ENCODE measurements around the gene FASTKD3.

Gene FASTKD3

GRCh38 chr5:7849681-7850394 is 19.0 kb downstream of the FASTKD3 start:
- no peak for DNase-seq

- no peak for DNase-seq
These were observed 20.5 kb downstream of the FASTKD3 start for GRCh38 chr5:7848296-7848695.

GRCh38 chr5:7846327-7846726 is 22.5 kb downstream of the FASTKD3 start:
- DNase-seq: no peak

- no peak for DNase-seq
These were observed 23.3 kb downstream of the FASTKD3 start for GRCh38 chr5:7845557-7845956.

GRCh38 chr5:7844901-7845300 is 23.9 kb downstream of the FASTKD3 start:
- DNase-seq: no peak

GRCh38 chr5:7842531-7842930 is 26.3 kb downstream of the FASTKD3 start:
- no peak for DNase-seq

GRCh38 chr5:7837403-7837802 is 31.4 kb downstream of the FASTKD3 start:
- DNase-seq: no peak

- DNase-seq: no peak
These were observed 33.8 kb downstream of the FASTKD3 start for GRCh38 chr5:7834982-7835381.

GRCh38 chr5:7828269-7828668 is 40.6 kb downstream of the FASTKD3 start:
- no peak for DNase-seq

- DNase-seq: no peak
These were observed 41.2 kb downstream of the FASTKD3 start for GRCh38 chr5:7827610-7828009.

- no peak for DNase-seq
These were observed 43.2 kb downstream of the FASTKD3 start for GRCh38 chr5:7825630-7826029.

GRCh38 chr5:7824995-7825394 is 43.8 kb downstream of the FASTKD3 start:
- DNase-seq: no peak

- no peak for DNase-seq
These were observed 45.2 kb downstream of the FASTKD3 start for GRCh38 chr5:7823594-7823993.

GRCh38 chr5:7822449-7822848 is 46.4 kb downstream of the FASTKD3 start:
- DNase-seq: no peak

GRCh38 chr5:7816535-7816901 is 52.3 kb downstream of the FASTKD3 start:
- DNase-seq: no peak

GRCh38 chr5:7815892-7816534 is 52.8 kb downstream of the FASTKD3 start:
- peak; percentile 62 for DNase-seq

- DNase-seq: no peak
These were observed 54.0 kb downstream of the FASTKD3 start for GRCh38 chr5:7814816-7815215.

GRCh38 chr5:7813576-7813975 is 55.3 kb downstream of the FASTKD3 start:
- DNase-seq: no peak

GRCh38 chr5:7813007-7813406 is 55.8 kb downstream of the FASTKD3 start:
- DNase-seq: no peak

- DNase-seq: no peak
These were observed 57.1 kb downstream of the FASTKD3 start for GRCh38 chr5:7811715-7812114.

Data from activated naive CD4-positive, alpha-beta T cell treated with anti-CD3 and anti-CD28 coated beads, Interleukin-2, amount 50 U/mL, for 16 hours (primary cell).